Measurements from ENCODE around the gene CLTC. TPM values are rescaled to one million over a fixed set of nuclear protein-coding genes. Genes with fewer than 3 reads are reported as not detected.
A peak's percentile ranks its signal among the peaks of the same experiment; 100 is the strongest.

The CLTC gene
- total RNA-seq, 1 experiment from 2014 or later, result 286 TPM

GRCh38 chr17:59680314-59680713 is 60.6 kb downstream of the CLTC start:
- DNase-seq (ENCODE audit: low read depth), result no peak

GRCh38 chr17:59683283-59683682 is 63.6 kb downstream of the CLTC start:
- DNase-seq (ENCODE audit: low read depth), result no peak

- no peak for DNase-seq (ENCODE audit: low read depth)
Observed at GRCh38 chr17:59684967-59685366, 65.3 kb downstream of the CLTC start.

GRCh38 chr17:59688008-59688407 is 68.3 kb downstream of the CLTC start:
- DNase-seq (ENCODE audit: low read depth), result no peak

GRCh38 chr17:59688496-59688895 is 68.8 kb downstream of the CLTC start:
- no peak for DNase-seq (ENCODE audit: low read depth)

- no peak for DNase-seq (ENCODE audit: low read depth)
Observed at GRCh38 chr17:59693582-59693981, 73.9 kb downstream of the CLTC start.

- no peak for DNase-seq (ENCODE audit: low read depth)
Observed at GRCh38 chr17:59694344-59694743, 74.6 kb downstream of the CLTC start.

- DNase-seq (ENCODE audit: low read depth), result no peak
Observed at GRCh38 chr17:59695945-59696681, 76.4 kb downstream of the CLTC start.

GRCh38 chr17:59696682-59697277 is 77.1 kb downstream of the CLTC start:
- no peak for DNase-seq (ENCODE audit: low read depth)

- DNase-seq (ENCODE audit: low read depth), result no peak
Observed at GRCh38 chr17:59698143-59698542, 78.4 kb downstream of the CLTC start.

- no peak for DNase-seq (ENCODE audit: low read depth)
Observed at GRCh38 chr17:59699218-59699617, 79.5 kb downstream of the CLTC start.

- DNase-seq (ENCODE audit: low read depth), result no peak
Observed at GRCh38 chr17:59699786-59700185, 80.1 kb downstream of the CLTC start.

GRCh38 chr17:59702304-59702703 is 82.6 kb downstream of the CLTC start:
- DNase-seq (ENCODE audit: low read depth), result no peak

GRCh38 chr17:59707149-59707970 is 87.7 kb downstream of the CLTC start, which contains the start of the genes PTRH2 and VMP1:
TSS of gene PTRH2 (minus strand) at chr17:59707430. CDS start at chr17:59697978, 9,452 bp downstream.
TSS of gene VMP1 (plus strand) at chr17:59707654. CDS start at chr17:59731447, 23,793 bp downstream.
- peak; percentile 99 for DNase-seq (ENCODE audit: low read depth)

GRCh38 chr17:59707971-59708430 is 88.3 kb downstream of the CLTC start:
- DNase-seq (ENCODE audit: low read depth), result no peak

GRCh38 chr17:59711936-59712335 is 92.2 kb downstream of the CLTC start:
- no peak for DNase-seq (ENCODE audit: low read depth)

GRCh38 chr17:59712862-59713261 is 93.2 kb downstream of the CLTC start:
- no peak for DNase-seq (ENCODE audit: low read depth)

- DNase-seq (ENCODE audit: low read depth), result no peak
Observed at GRCh38 chr17:59714255-59714654, 94.6 kb downstream of the CLTC start.

- DNase-seq (ENCODE audit: low read depth), result no peak
Observed at GRCh38 chr17:59716427-59716826, 96.7 kb downstream of the CLTC start.

- no peak for DNase-seq (ENCODE audit: low read depth)
Observed at GRCh38 chr17:59719526-59719925, 99.8 kb downstream of the CLTC start.

- DNase-seq (ENCODE audit: low read depth), result no peak
Observed at GRCh38 chr17:59722623-59723022, 102.9 kb downstream of the CLTC start.

- DNase-seq (ENCODE audit: low read depth), result no peak
Observed at GRCh38 chr17:59723041-59723440, 103.3 kb downstream of the CLTC start.
